ENCODE results near the gene UGT1A3.

UGT1A3 gene

GRCh38 chr2:233798335-233799086 lies 69.7 kb downstream of the UGT1A3 start:
- no peak for DNase-seq

GRCh38 chr2:233799087-233799665 lies 70.3 kb downstream of the UGT1A3 start:
- no peak for DNase-seq

- no peak for DNase-seq
Observed at GRCh38 chr2:233799716-233800115, 70.9 kb downstream of the UGT1A3 start.

GRCh38 chr2:233800208-233800607 lies 71.4 kb downstream of the UGT1A3 start:
- no peak for DNase-seq

GRCh38 chr2:233801357-233802131 lies 72.7 kb downstream of the UGT1A3 start:
- DNase-seq = no peak

- no peak for DNase-seq
Observed at GRCh38 chr2:233802132-233802815, 73.4 kb downstream of the UGT1A3 start.

- no peak for DNase-seq
Observed at GRCh38 chr2:233803292-233803911, 74.6 kb downstream of the UGT1A3 start.

GRCh38 chr2:233803994-233804393 lies 75.2 kb downstream of the UGT1A3 start:
- no peak for DNase-seq

GRCh38 chr2:233807215-233807865 lies 78.5 kb downstream of the UGT1A3 start:
- no peak for DNase-seq

- no peak for DNase-seq
Observed at GRCh38 chr2:233807966-233808935, 79.4 kb downstream of the UGT1A3 start.

- DNase-seq = no peak
Observed at GRCh38 chr2:233810385-233810784, 81.5 kb downstream of the UGT1A3 start.

- DNase-seq = no peak
Observed at GRCh38 chr2:233811087-233811486, 82.2 kb downstream of the UGT1A3 start.

- DNase-seq = no peak
Observed at GRCh38 chr2:233811732-233812131, 82.9 kb downstream of the UGT1A3 start.

- no peak for DNase-seq
Observed at GRCh38 chr2:233813236-233814055, 84.6 kb downstream of the UGT1A3 start.

GRCh38 chr2:233814056-233814835 lies 85.4 kb downstream of the UGT1A3 start:
- DNase-seq = no peak

- no peak for DNase-seq
Observed at GRCh38 chr2:233815861-233816260, 87.0 kb downstream of the UGT1A3 start.

- DNase-seq = no peak
Observed at GRCh38 chr2:233816334-233816733, 87.5 kb downstream of the UGT1A3 start.

GRCh38 chr2:233816771-233817170 lies 87.9 kb downstream of the UGT1A3 start:
- no peak for DNase-seq

GRCh38 chr2:233817361-233817911 lies 88.6 kb downstream of the UGT1A3 start:
- no peak for DNase-seq

All from NCI-H2081 treated with DMSO at 0.1 percent for 48 hours (cell line).